SU-DHL-6 (cell line): ENCODE measurements around the gene PCDH17.
A peak's percentile ranks its signal among the peaks of the same experiment; 100 is the strongest.

Experiments
- H2AFZ ChIP-seq: fragments of 200-600 bp; sonication (generic); 2 replicates; pipeline ENCODE4 v1.6.1; 2014; ENCODE audit warnings: low read depth, mild to moderate bottlenecking, moderate library complexity, mixed read lengths, antibody characterized with exemption, low read length; ENCODE audit not compliant: severe bottlenecking
- H3F3A ChIP-seq: fragments of 200-600 bp; shearing (Covaris generic); 2 replicates; pipeline ENCODE4 v1.6.0; 2016; ENCODE audit warnings: antibody characterized with exemption, mild to moderate bottlenecking; ENCODE audit not compliant: insufficient read depth
- H3K27ac ChIP-seq: fragments of 200-600 bp; sonication (generic); 2 replicates; pipeline ENCODE4 v1.5.1; 2016; ENCODE audit warnings: low read depth, mild to moderate bottlenecking, low read length, moderate library complexity, mixed read lengths
- H3K27me3 ChIP-seq: fragments of 200-600 bp; sonication (generic), shearing (Covaris generic); 2 replicates; pipeline ENCODE4 v1.6.0; 2014; ENCODE audit warnings: mild to moderate bottlenecking, low read length
- H3K36me3 ChIP-seq: fragments of 200-600 bp; sonication (generic); 2 replicates; pipeline ENCODE4 v1.6.1; 2014; ENCODE audit warnings: mild to moderate bottlenecking, low read length, mixed read lengths
- H3K4me2 ChIP-seq: fragments of 300-600, 200-600 bp; shearing (Covaris generic), sonication (generic); 2 replicates; pipeline ENCODE4 v1.6.0; 2014; ENCODE audit warnings: low read length, low read depth, mild to moderate bottlenecking; ENCODE audit not compliant: poor library complexity, severe bottlenecking
- H3K4me3 ChIP-seq: fragments of 200-600 bp; sonication (generic); 2 replicates; pipeline ENCODE4 v1.5.1; 2014; ENCODE audit warnings: antibody characterized with exemption, low read length, mild to moderate bottlenecking, mixed read lengths; ENCODE audit not compliant: insufficient read depth, poor library complexity, severe bottlenecking
- H3K79me2 ChIP-seq: fragments of 200-600 bp; sonication (generic); 2 replicates; pipeline ENCODE4 v1.6.1; 2014; ENCODE audit warnings: mild to moderate bottlenecking, low read length, moderate library complexity; ENCODE audit not compliant: insufficient read depth
- H3K9ac ChIP-seq: fragments of 200-600 bp; sonication (generic); 2 replicates; pipeline ENCODE4 v1.7.0; 2014; ENCODE audit warnings: mild to moderate bottlenecking, low read length
- H3K9me2 ChIP-seq: fragments of 200-600 bp; sonication (generic); replicated peaks from 2 replicates; pipeline ENCODE4 v1.6.1; 2014; ENCODE audit warnings: low read length; ENCODE audit not compliant: insufficient read depth
- H3K9me3 ChIP-seq: fragments of 200-600 bp; sonication (generic); 2 replicates; pipeline ENCODE4 v1.6.1; 2014; ENCODE audit warnings: low read length, mixed read lengths; ENCODE audit not compliant: insufficient read depth
- H4K20me1 ChIP-seq: fragments of 200-600 bp; sonication (generic); 2 replicates; pipeline ENCODE4 v1.6.1; 2014; ENCODE audit warnings: low read depth, mild to moderate bottlenecking, antibody characterized with exemption, low read length, moderate library complexity, mixed read lengths
- CTCF ChIP-seq: fragments of 200-600 bp; sonication (generic); IDR thresholded peaks from one replicate; pipeline ENCODE4 v1.5.1; 2017; ENCODE audit warnings: antibody characterized with exemption, mild to moderate bottlenecking, low read length, moderate library complexity; ENCODE audit not compliant: insufficient read depth, poor library complexity, severe bottlenecking
- EZH2phosphoT487 ChIP-seq: fragments of 200-600 bp; sonication (generic), shearing (Covaris generic); conservative IDR thresholded peaks from 2 replicates; pipeline ENCODE4 v1.6.1; 2018; ENCODE audit warnings: mild to moderate bottlenecking, antibody characterized with exemption, low read length, moderate library complexity, mixed read lengths

PCDH17 gene

DNA sequence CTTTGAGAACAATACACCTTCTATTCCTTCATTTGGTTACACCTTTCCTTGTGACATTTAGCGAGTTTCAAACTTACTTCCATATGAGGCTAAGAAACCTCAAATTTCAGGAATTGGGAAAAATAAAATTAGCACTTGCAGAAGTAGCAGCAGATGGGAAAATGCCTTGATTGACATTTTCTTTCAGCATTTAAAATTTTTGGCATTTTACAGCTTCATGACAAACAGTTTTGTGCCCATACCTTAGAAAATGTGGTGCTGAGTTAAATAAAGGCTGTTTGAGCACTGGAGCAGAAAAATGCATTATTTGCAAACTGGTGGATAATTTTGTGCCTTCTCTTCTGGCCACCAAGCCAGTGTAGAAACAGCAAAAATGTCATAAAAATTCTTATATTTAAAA is 95.4 kb downstream of the PCDH17 start:
- Histone ChIP-seq H3K9me3 (no peaks in the 10 kb centered on the region), H3K4me3 (no peak overlapping the region), H3K9ac (no peak overlapping the region), H3K27me3 (no peaks in the 10 kb centered on the region), H3F3A (no peaks in the 10 kb centered on the region), H3K36me3 (no peaks in the 10 kb centered on the region), H4K20me1 (no peaks in the 10 kb centered on the region), H3K9me2 (no peaks in the 10 kb centered on the region), H3K4me2 (no peak overlapping the region), H2AFZ (no peak overlapping the region), H3K27ac (no peak overlapping the region), H3K79me2 (no peaks in the 10 kb centered on the region)
- no peak for TF ChIP-seq EZH2phosphoT487
- no peak for TF ChIP-seq CTCF

DNA sequence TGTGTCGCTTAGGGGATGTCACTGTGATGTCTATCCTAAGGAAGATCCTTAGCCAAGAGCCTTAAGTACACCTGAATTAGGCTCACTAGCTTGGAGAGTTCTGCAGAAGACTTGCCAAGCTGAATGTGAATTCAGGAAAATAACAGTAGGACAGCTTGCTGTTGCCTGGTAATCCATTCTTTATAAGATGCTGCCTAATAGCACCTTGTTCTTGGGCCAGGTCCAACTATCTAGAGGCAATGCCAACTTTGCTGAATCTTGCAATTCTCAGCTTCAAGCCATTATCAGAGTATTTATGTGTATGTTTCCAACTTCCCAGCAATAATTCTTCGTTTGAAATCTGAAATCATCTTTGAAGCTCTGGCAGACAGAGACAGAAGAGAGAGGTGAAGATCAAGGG is 102.8 kb downstream of the PCDH17 start:
- no peak overlapping the region for H3K9ac ChIP-seq
- H2AFZ ChIP-seq, result no peak overlapping the region
- no peak overlapping the region for H3K4me2 ChIP-seq
- no peaks in the 10 kb centered on the region for H3F3A ChIP-seq
- no peak for TF ChIP-seq EZH2phosphoT487
- H3K4me3 ChIP-seq, result no peak overlapping the region
- H3K36me3 ChIP-seq, result no peaks in the 10 kb centered on the region
- H3K79me2 ChIP-seq, result no peaks in the 10 kb centered on the region
- no peaks in the 10 kb centered on the region for H4K20me1 ChIP-seq
- H3K9me2 ChIP-seq, result no peaks in the 10 kb centered on the region
- no peak overlapping the region for H3K27ac ChIP-seq
- no peaks in the 10 kb centered on the region for H3K9me3 ChIP-seq
- no peaks in the 10 kb centered on the region for H3K27me3 ChIP-seq

DNA sequence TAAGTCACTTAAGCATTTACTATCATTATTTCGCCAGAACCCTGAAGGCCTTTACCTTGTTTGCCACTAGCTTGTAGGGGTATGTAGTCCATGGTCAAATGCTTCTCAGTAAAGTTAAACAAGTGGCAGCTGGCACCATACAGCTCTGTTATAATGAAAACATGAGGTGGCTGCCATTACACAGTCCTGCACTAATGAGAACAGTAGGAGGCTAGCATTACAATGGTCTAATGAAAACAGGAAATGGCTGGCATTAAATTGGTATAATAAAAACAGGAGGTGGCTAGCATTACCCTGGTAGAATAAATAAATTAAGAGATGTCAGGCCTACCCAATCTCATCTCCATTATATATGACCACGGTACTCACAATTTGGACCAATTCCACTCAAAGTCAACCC is 107.5 kb downstream of the PCDH17 start:
- Histone ChIP-seq H3K4me2 (no peak overlapping the region), H3K9me3 (no peaks in the 10 kb centered on the region), H3K9ac (no peak overlapping the region), H3K27ac (no peak overlapping the region), H3K36me3 (no peaks in the 10 kb centered on the region), H3K27me3 (no peaks in the 10 kb centered on the region), H3K9me2 (no peaks in the 10 kb centered on the region), H3K4me3 (no peak overlapping the region), H2AFZ (peak overlapping the region; percentile 74), H3F3A (no peaks in the 10 kb centered on the region), H3K79me2 (no peaks in the 10 kb centered on the region), H4K20me1 (no peaks in the 10 kb centered on the region)
- TF ChIP-seq CTCF, result no peak
- no peak for TF ChIP-seq EZH2phosphoT487

DNA sequence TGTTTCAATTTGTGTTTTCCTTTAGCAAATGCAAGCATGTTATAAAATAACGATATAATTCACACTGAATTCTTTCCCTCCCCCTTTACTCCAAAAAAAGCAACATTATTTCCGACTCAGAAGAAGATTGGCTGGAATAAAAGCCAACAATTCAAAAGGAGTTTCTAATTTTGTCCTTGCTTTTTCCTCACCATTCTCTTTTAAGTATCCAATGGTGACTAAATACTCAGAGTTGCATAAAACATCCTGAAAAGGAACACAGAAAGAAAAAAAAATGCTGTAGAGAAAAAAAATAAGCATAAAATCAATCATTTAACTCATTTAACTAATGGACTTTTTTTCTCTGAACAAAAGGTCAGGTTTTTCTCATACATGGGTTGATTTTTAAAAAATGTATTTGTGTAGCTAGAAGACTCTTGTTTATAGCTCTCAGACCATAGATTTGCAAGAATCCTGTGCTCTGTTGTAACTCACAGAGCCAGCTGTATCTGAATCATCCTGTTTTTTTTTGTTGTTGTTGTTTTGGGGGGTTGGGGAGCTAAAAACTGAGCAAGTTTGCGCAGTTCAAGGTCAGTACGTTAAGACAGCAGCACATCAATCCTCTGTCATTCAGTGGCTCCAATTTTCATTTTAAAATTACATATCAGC is 108.1 kb downstream of the PCDH17 start:
- no peak overlapping the region for H3K4me2 ChIP-seq
- H4K20me1 ChIP-seq, result no peaks in the 10 kb centered on the region
- no peaks in the 10 kb centered on the region for H3F3A ChIP-seq
- no peak overlapping the region for H3K27ac ChIP-seq
- peak overlapping the region; percentile 74 for H2AFZ ChIP-seq
- H3K9me2 ChIP-seq, result no peaks in the 10 kb centered on the region
- TF ChIP-seq CTCF, result no peak
- TF ChIP-seq EZH2phosphoT487, result no peak
- H3K27me3 ChIP-seq, result no peaks in the 10 kb centered on the region
- H3K4me3 ChIP-seq, result no peak overlapping the region
- H3K9me3 ChIP-seq, result no peaks in the 10 kb centered on the region
- H3K9ac ChIP-seq, result no peak overlapping the region
- no peaks in the 10 kb centered on the region for H3K36me3 ChIP-seq
- no peaks in the 10 kb centered on the region for H3K79me2 ChIP-seq
